ENCODE data around the gene XKR7.

Gene XKR7

DNA sequence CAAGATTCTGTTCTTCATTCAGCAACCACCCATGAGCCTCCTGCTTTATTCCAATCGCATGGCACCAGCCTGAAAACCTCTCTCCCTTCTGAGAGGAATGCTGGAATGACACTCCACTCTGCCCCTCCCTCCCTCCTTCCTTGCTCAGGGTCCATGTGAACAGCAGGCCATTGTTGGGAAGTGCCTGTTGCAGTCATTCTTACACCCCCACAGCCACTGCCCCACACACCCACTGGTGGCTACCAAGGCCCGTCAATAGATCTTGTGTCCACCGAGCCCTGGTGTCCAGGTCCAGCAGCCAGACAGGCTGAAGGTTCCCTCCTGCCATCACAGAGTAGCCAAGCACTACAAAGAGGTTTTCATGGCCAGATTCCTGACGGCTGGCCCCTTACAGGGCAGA, 22.6 kb upstream of the XKR7 start:
- DNase-seq (ENCODE audit: low read depth, low spot score): no peak

DNA sequence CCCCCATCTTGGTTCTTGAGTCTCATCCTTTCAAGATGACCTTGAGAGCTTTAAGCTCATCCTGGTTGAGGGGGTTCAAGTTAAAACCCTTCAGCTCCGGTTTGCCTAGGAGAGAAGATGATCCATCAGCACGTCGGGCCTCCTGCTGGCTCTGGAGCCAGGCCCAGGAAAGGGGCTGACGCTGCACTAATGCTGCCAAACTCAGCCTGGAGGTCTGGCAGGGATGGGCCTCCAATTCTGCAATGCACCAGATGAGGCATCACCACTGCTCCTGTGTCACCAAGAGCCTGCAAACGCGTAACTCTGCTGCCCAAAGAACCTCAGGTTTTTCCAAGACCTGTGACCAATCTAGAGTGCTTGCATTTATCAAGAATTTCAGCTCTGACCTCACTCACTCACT, 22.2 kb upstream of the XKR7 start:
- DNase-seq (ENCODE audit: low read depth, low spot score): no peak

DNA sequence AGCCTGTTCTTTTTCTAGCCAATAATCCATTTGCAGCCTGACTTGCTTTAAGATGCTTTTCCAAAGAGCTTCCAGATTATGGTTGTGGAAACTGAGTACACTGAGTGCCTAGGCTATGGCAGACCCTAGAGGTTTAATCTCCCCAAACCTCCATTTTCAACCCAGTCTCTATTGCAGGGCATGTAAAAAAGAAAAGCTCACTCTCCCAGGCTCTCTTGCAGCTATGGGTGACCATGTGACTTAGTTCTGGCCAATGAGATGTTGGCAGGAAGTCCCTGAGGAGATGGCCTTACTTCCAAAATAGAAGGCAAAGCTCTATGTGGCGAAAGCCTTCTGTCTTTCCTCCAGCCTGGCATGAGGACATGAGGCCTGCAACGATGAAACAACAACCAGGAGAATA, 19.9 kb upstream of the XKR7 start:
- no peak for DNase-seq (ENCODE audit: low read depth, low spot score)

DNA sequence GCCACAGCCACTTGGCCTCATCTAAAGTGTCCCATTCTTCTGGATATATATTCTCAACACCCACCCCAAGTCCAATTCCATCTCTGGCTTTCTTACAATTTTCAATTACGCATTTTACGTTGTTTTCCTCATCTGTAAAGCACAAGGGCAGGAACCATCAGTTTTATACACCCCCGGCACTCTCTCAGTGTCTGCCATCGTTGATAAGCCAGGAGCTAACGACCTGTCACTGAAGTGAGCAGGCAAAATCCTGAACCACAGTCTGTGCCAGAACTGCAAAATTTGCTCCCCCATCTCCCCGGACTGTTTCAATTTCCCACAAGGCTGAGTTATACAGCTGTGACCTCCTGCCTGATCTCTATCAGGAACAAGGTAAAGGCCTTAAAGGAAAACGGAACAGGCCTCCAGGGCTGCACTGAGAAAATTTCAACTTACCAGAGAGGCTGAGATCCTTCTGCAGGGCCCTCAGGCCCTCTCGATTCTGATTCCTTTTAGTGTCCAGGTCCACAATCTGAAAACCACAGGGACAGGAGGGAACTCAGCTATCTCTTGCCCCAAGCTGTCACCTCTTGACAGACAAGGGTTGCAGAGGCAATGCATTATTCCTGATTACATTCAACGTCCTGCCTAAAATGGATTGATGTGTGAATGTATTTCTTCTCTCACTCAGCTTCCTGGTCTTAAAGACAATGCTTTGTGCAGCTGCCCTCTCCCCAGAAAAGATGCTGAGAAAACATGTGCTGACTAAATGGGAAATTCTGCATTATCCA, 17.9 kb upstream of the XKR7 start:
- no peak for DNase-seq (ENCODE audit: low read depth, low spot score)

DNA sequence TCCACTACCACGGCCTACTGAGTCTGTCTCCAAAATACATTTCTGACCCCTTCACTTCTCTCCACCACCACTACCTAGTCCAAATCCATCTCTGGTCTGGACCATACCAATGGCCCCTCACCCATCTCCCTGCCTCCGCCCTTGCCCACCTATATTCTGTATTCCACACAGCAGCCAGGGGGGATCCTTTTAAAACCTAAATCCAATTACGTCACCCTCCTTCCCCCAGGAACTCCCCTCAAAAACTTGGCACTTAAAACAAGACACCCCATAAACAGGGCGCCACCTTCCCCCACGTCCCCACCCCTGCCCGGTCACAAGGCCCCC, 16.8 kb upstream of the XKR7 start:
- DNase-seq (ENCODE audit: low read depth, low spot score): no peak

DNA sequence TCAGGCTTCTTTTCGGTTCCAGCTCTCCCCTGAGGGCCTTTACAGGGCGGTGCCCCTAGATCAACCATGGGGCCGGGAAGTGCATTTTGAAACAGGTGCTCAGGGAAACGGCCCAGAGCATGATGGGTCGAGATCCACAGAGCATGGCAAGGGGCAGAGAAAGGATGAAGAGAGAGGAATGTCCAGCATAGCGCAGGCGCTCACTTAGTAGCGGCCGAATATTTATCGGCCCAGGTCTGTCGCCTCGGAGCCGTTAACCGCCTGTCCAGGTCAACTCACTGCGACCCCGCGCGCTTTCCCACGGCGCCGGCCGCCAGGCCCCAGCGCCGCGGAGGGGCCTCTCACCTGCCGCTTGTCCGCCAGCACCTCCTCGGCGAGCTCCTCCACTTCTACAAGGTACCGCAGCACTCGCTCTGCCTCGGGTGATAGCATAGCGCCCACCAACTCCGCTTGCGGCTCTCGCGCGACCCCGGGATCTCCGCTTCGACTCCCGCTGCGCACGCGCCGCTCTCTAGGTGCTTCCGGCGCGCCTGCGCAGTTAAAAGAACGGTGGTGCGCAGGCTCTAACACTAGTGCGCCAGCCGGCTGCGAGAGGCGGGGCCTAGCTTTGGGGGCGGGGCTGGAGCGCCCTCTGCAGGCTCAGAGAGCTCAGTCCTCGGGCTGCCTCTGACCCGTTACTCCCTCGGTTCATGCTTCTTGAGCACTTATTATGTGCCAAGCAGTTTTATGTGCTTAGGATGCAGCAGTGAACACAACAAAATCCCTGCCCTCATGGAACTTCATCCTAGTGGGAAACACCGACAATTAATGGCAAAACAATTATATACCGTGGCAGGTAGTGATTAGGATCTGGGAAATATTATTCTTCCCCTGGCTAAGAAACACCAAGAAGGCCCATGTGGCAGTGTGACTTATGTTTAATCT, 16.2 kb upstream of the XKR7 start, which contains the start of gene PDRG1:
TSS of gene PDRG1 (minus strand) at position 517 of the 924 bp plus-strand sequence. CDS start at position 432, 85 bp downstream.
- peak; percentile 90 for DNase-seq (ENCODE audit: low read depth, low spot score)

DNA sequence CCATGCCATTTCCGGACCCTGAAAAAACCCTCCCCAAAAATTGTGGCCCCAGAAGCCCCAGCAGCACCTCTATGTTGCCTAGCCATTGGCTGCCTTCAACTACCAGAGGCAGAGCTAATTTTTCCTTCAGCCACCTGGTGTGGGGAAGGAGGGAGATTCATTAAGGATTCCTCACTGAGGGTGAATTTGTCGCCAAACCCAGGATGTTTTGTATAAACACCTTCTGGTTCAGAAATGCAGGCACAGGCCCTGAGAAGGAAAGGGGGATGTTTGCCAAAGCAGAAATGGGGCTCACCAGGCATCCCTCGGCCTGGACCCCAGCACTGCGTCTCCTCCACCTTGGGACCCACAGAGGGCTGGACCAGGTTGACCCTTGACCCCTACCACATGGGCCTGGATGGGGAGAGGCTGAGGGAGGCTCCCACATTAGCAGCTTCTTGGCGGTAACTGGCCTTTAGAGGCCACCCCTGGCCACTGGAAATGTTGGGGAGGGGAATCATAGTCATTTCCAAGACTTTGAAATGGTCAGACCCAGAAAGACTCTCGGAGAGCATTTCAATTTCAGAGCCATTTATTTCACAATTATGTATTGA, 14.3 kb upstream of the XKR7 start:
- no peak for DNase-seq (ENCODE audit: low read depth, low spot score)

DNA sequence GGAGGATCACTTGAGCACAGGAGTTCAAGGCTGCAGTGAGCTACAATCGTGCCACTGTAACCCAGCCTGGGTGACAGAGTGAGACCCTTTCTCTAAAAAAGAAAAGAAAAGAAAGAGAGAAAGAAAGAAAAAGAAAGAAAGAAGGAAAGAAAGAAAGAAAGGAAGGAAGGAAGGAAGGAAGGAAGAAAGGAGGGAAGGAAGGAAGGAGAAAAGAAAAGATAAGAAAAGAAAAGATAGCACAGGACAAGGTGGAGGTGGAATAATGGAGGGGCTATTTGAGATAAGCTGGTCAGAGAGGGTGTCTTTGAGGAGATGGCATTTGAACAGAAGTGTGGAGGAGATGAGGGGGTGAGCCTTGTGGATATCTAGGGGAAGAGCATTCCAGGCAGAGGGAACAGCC, 13.5 kb upstream of the XKR7 start:
- DNase-seq (ENCODE audit: low read depth, low spot score): no peak

DNA sequence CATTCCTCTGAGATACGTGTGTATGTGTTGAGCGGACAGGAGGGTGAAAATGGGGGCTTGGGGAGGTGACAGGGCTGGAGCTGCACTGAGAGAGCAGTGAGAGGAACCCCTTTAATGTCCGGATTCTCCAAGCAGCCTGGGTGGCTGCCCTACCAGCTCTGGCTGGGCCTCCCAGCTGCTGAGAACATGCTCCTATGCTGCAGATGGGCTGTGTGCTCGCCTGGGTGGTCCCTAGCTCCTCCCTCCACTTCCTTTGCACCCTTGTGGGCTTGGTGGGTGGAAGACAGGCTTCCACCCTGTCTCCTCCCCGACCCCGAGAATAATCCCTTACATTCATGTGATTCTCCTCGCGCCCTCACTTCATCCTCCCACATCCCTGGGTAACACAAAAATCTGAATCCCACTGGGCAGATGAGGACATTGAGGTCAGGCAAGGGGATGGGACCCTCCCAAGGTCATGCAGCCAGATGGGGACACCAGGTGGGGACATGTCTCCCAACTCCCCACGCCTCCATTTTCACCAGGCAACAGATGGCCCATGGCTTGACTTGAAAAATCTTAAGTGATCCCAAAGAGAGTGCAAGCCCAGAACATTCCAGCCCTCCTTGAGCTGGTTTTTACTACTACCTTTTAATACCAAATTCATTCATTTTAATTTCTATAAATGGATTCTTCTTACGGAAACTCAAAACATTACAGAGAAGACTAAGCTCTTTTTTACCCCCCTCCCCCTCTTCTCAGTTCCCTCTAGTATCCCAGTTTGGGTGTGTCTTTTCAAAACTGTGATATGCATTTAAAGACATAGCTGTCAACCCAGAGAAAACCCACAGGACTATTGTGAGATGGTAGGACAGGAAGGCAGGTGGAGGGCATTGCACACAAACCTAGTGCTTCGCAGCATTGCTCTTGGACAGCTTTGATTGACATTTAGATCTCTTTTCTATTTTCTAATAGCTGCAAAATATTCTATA, 11.1 kb upstream of the XKR7 start:
- no peak for DNase-seq (ENCODE audit: low read depth, low spot score)

DNA sequence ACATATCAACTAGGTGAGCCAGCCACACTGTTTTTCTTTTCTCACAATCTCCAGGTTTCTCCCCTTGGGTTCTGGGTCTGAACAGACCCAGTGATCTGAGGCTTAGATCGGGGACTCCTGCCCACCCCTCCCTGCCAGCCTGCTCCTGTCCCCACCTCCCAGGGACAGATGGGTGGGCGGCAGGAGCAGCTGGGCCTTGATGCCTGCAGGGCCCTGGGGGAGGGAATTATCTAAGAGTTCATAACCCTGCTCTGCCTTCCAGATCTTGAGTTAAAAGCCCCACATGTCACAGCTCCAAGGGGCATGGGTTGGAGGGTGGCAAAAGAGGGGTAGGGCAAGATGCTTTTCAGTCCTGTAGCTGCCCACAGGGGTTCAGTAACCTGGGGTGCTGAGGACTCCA, 5.2 kb upstream of the XKR7 start:
- DNase-seq (ENCODE audit: low read depth, low spot score): no peak

DNA sequence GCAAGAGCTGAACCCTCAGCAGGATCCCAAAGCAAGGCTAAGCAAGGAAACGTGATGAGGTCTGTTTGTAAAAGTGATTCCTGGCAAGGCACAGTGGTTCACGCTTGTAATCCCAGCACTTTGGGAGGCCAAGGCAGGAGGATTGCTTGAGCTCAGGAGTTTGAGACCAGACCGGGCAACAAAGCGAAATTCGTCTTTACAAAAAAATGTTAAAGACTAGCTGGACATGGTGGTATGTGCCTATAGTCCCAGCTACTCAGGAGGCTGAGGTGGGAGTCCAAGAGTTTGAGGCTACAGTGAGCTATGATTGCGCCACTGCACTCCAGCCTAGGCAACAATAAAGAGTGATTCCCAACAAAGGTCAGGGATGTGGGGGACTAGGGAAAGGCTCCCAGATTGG, 4.1 kb upstream of the XKR7 start:
- DNase-seq (ENCODE audit: low read depth, low spot score): no peak

DNA sequence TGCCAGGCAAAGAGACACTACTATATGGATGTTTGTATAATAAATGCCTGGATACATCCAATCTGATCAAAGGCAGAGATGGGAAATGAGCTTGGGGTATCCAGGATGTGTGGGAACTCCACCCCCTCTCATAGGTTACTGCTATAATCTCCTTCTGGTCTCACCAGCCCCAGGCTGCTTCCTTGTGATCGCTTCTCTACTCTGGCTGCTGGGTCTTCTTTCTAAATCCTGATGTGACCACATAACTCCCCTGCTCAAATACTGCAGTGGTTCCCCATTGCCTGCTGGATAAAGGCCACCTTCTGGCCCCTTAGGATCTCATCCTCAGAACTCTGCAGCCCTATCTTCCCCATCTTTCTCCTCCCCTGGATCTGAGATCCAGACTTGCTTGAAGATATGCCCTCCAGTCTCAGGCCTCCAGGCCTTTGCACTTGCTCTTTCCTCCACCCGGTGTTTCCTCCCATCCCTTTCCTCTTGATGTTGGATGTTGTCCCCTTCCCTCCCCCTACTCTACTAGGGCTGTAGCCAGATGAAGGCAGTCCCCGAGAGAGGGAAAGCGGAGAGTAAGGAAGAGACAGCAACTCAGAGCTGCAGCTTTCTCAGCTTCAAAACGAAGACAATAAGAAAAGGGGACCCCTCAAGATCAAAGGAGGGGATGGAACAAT, 828 bp upstream of the XKR7 start:
- no peak for DNase-seq (ENCODE audit: low read depth, low spot score)

DNA sequence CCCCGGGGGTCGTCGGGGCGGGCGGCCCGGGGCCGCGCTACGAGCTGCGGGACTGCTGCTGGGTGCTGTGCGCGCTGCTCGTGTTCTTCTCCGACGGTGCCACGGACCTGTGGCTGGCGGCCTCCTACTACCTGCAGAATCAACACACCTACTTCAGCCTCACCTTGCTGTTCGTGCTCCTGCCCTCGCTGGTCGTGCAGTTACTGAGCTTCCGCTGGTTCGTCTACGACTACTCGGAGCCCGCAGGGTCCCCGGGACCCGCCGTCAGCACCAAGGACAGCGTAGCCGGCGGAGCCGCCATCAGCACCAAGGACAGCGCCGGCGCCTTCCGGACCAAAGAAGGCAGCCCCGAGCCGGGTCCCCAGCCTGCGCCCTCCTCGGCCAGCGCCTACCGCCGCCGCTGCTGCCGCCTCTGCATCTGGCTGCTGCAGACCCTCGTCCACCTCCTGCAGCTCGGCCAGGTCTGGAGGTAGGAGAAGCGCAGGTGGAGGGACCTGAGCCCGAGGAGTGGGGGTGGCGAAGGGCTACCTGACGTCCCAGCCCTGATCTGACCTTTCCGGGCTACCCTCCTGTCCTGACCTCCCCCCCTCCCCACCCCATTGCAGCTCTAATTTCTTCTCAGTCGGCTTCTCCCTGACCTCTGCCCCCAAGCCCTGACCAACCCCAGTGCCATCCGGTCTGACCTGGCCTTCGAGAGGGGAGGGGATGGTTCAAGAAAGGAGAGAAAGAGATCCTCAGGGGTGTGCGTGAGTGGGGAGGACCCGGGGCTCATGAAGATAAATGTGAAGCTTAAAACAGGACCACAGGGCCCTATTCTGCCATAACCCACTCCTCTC, 558 bp downstream of the XKR7 start:
- DNase-seq (ENCODE audit: low read depth, low spot score): no peak

DNA sequence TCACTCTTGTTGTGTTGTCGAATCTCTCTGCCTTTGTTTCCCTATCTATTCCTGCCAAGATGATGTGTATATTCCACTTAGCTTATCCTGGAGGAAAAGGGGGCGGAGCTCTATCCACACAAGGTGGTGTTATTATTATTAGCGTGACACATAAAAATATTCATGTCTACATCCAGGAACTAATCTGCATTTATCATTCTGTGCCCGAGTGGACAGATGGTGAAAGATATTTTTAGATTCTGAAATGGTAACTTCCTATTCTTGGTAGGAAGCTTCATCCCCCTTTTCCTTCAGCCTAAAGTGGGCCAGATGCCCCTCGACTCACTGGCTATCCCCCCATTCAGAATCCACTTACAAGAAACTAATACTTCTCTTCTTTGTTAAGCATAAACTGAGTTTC, 2.0 kb downstream of the XKR7 start:
- DNase-seq (ENCODE audit: low read depth, low spot score): no peak

DNA sequence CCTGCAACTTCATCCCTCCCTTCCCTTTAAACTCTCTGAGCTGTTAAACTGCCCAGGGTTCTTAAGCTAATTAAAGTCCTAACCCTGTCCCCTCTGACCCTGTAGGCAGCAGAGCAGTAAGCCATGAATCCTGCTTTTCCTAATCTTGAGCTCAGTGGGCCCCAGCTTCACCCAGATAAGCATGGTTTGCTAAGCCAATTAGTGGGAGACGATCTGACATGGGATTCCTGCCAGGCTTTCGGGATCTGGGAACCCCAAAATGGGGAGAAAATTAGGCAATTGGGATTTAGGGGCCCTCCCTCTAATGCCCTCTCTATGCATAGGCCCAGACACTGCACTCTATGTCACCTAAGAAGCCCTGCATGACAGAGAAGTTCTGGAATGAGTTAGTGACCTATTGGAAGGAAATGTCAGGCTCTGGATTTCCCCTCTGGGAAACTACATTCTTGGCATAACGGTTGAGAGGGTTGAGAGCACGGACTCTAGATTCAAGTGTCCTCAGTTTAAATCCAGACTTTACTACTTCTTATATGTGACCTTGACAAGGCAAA, 4.6 kb downstream of the XKR7 start:
- DNase-seq (ENCODE audit: low read depth, low spot score): no peak

DNA sequence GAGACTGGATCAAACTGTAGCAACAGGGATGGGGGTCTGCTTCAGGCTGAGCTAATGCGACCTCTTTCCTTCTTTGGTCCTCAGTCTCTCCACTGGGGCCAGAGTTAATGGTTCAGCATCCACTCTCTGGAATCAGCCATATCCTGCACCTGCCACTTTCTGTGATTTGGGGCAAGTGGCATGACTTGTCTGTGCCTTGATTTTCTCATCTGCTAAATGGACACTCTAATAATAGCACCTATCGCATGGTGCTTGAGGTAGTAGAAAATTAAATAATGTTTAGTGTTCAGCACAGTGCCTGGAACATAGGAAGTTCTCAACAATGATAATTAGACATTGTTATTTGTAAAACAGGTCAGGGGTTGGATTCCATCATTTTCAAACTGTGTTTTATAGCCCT, 6.3 kb downstream of the XKR7 start:
- DNase-seq (ENCODE audit: low read depth, low spot score): no peak

DNA sequence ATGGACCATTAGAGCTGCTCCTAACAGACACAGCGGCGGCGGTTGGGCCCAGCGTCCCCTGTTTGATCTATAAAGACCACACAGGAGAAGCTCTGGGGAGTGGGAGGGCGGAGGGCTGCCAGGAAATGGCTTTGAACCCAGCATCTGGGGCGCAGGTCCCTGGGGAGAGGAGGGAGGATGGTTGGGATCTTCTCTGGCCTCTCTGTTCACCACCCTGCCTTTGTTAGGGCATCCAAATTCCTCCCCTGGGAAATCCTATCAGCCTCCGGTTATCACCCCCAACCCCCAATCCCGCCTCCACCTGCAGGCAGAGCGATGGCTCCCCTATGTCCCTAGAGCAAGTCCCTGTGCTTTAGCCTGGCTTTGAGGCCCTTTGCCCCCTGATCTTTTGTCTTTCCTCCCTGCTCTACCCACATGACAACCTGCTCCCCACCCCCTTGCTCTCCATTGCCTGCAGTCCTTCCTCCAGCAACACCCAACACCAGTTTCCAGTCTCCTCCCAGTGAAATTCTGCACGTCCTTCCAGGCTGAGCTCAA, 7.1 kb downstream of the XKR7 start:
- DNase-seq (ENCODE audit: low read depth, low spot score): no peak

DNA sequence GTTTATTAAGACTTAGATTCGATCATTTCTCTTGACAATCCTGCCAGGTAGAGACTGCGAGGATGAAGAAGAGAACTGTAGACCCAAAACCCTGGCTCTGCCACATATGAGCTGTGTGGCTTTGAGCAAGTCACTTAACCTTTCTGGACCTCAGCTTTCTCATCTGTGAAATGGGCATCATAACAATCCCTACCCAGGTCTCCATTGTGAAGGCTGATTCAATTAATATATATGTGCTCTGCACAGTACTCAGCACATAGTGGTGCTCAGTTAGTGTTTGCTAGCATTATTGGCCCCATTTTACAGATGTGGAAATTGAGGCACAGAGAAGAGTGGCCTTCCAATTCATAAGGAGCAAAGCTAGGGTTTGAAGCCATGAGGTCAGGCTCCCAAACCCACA, 7.9 kb downstream of the XKR7 start:
- DNase-seq (ENCODE audit: low read depth, low spot score): no peak

DNA sequence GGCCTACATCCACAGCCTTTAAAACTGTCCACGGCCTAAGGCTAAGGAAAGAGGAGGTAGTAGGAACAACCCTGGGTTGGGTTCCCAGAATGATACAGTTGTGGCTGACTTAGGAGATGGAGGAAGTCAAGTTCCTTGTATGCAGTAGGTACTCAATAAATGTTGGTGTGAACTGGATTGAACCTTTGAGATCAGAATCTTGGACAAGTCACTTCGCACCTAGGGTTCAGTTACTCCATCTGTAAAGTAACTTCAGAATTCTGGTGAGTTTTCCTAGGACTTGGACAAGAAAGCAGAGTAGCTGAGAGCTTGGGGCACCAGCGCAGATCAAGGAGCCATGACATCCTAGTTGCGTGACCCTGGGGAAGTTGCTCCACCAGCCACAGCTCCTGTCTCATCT, 9.1 kb downstream of the XKR7 start:
- no peak for DNase-seq (ENCODE audit: low read depth, low spot score)

Measured in smooth muscle cell of the brain vasculature (primary cell).